KBM-7 (cell line): ENCODE results near the gene RCAN1.
A peak's percentile ranks its signal among the peaks of the same experiment; 100 is the strongest.

ENCODE experiments used
- DNase-seq: peaks from one replicate; pipeline ENCODE4 v3.0.0-alpha.2; 2015
- in situ Hi-C: fragments of 300-500 bp; cut with MboI; formaldehyde crosslinking; loops from 2 replicates; pipeline ENCODE4 v1.14.3; 2020; ENCODE audit warnings: low sequenced_read_pairs, low pct_unique_long_range_greater_than_20kb, mixed read lengths

RCAN1 gene

DNA sequence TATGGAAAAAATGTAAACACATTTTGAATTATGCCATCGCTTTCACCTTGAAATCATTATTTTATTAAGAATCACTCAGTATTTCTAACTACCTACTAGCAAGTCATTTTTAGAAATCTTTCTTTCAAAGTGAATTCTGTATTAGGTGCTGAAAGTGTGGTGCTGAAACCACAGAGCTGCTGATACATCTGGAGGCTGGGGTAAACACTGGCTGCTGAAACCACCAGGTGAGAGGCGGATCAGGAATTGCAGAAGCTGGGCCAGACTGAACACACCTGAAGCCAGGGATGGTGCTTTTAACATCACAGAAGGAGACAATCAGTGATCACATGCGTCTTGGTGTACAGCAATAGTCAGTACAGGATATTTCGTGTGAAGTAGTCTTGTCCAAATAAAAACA is 60.7 kb downstream of the RCAN1 start:
- in situ Hi-C loops, result no loop called here
- no peak for DNase-seq

DNA sequence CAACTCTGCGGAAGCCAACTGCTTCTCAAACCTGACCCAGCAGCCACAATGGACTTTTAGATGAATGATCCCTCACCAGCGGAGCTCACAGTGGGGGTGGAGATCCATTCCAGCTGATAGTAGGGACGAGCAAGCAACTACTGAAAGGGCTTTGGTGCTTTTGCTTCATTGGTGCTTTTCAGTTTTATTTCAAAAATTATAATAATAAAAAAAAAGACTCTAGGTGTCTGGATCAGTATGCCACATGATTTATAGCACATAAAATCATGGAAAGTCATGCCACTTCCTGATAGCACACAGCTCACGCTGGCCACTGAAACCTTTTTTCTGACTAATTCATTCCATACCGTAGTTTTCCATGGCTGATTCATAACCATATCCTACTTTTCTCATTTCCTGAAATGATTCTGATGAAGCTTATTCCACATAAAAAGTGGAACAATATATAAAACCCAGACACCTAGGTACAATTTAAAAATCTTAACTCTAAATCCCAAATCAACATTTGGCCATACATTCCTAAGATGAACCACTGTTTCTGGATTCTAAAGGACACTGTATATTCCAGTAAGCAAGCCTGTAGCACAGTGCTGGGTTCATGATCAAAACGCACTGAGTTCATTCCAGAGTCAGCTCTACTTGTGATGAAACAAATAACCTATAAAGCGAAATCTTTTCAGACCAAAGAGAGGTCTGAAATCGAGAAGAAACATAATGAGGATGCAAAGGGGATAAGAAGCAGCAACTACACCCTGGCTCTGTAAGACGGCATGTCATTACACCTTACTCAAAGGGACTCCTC is 61.6 kb downstream of the RCAN1 start:
- no peak for DNase-seq
- in situ Hi-C loops, result no loop called here

DNA sequence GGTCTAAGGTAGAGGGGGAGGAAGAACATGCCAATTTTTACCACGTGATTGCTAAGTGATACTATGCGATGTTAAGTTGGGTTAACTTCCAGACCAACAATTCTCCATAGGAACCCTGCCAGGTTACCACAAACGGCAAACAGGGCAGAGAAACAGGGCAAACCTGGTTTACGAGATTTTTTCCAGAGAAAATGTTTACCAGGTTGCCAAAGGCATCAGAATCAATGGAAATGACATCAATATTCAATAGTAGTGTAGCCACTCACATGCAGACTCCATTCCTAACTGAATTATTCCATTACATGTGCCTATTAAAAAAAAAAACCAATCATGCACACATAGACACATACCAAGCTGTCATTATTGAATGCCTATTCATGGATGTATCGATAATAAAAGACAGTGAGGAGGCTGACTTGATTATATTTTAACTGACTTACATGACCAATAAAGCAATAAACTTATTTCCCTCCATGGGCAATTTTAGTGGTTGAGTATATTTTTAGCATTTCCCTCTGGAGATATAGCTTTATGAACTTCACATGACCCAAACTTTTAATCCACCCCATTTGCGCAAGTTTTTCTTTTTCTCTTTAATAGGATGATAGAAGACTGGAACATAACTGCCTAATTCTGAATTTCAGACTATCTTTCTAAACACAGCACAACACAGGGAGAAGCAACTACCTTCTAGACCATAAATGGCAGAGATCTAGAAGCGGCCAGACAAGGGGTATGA is 62.4 kb downstream of the RCAN1 start:
- DNase-seq, result no peak
- in situ Hi-C loops, result no loop called here

DNA sequence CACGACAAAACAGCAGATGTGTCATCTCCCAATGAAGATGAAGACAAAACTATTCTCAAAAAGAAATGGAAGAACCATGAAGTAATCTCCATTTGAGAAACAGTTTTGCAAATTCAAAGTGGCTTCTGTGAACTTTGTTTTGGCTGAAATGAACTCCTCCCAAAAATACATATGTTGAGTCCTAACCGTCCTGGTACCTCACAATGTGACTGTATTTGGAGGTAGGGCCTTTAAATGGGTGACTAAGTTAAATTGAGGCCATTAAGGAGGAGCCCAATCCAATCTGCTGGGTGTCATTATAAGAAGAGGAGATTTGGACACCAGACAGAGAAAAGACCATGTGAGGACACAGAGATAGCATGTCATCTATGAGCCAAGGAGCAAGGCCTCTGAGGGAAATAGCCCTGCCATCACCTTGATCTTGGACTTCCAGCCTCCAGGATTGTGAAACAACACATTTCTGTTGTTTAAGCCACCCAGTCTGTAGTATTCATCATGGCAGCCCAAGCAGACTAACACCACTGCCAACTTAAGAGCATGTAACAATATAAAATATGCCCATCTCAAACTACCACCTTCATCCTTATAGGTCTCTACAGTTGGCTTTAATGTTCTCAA is 64.6 kb downstream of the RCAN1 start:
- in situ Hi-C loops, result no loop called here

DNA sequence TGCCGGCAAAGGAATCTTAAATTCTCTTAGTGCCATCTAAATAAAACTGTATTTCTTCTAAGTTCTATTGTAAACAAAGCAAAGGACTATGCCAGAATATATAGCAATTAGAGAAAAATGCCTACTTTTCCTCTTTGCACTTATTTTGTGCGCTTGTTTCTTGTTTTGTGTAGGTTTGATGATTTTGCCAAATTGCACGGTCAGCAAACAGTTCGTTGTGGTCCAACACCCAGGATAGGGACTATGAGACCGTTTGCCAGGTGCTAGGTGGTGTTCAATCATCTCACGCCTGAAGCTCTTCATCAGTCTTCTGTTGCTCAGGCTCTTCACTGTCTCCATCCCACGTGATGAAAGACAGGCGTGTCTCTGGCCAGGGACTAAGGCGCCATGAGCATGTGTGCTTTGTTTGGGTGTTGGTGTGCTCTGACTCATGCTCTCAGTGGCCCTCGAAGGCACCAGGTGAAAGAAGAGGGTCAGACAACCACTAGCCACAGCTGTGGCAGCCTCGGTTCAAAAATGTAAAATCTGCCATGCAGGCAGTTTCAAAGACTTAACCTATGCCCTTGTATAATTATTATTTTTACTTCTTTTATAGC is 66.0 kb downstream of the RCAN1 start:
- in situ Hi-C loops, result no loop called here
- DNase-seq, result no peak

More for the DNA sequence above, 64.6 kb downstream of the RCAN1 start:
- DNase-seq, result no peak

DNA sequence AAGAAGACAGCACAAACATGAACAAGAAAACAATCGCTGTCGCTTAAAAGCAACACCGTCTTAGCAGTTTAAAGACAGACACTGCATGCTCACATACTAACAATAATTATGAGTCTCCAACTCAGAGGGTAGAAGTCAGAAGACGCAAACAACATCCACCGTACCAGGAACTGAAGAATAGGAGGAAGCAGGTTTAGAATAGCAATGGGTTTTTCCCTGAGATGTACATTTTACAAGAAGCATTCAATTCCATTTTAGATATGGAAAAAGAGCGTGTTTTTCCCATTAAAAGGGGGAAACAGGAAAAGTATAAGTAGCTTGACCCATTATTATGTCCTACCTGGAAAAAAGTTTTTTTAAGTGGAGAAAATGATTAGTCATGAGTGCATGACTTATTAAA is 68.4 kb downstream of the RCAN1 start:
- in situ Hi-C loops, result no loop called here

DNA sequence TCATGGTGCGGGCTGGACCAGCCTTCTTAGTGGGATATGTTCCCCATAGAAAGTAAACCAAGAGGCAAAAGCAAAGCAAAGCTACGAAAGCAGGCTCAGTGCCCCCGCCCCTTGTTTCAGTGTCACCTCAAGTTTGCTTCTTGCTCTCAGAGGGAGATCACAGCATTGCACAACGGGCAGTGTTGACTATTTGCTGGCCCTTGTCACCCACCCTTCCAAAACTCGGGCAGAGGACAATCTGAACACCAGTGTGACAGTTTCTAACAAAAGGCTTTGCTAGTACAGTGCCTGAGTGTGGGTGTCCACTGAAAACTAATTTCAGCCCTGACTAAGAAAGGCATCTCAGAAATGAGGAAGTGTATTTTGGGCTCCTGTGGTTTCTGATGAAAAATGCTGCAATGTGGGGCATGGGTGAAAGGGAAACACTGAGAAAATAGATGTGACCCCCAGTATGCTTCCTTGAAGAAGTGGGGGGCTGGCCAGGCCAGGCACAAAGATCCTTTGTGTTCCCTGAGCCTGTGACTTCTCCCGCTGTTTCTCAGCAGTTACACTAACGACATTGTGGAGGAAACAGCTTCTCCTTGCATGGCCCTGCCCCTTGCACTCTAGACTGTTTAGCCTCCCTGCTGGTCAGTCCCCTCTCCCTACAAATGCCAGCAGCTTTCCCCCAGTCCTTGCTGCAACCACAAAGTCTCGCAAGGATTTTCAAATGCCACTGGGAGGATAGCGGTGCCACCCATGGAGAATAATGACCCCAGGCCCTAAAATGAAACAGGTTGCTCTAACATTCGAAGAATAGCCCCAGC is 69.6 kb downstream of the RCAN1 start:
- peak; percentile 84 for DNase-seq
- in situ Hi-C loops, result no loop called here

More for the DNA sequence above, 68.4 kb downstream of the RCAN1 start:
- no peak for DNase-seq

DNA sequence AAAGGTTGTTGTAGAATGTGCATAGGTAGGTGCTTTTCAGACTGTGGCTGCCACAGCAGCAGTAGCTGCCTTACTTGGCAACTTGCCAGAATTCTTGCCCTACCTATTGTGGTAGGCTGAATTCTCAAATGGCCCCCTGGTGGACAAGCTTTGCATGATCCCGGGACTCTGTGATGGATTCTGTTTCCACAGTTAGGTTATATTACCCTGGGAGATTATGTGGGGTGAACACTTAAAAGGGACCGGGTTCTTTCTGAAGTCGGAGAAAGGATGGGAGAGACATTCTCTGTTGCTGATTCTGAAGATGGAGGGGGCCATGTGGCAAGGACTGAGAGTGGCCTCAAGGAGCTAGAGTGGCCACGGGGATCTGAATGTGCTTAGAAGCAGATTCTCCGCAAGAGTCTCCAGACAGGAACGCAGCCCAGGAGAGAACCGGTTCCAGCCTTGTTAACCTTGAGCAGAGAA is 70.8 kb downstream of the RCAN1 start:
- in situ Hi-C loops, result no loop called here
- peak; percentile 77 for DNase-seq

DNA sequence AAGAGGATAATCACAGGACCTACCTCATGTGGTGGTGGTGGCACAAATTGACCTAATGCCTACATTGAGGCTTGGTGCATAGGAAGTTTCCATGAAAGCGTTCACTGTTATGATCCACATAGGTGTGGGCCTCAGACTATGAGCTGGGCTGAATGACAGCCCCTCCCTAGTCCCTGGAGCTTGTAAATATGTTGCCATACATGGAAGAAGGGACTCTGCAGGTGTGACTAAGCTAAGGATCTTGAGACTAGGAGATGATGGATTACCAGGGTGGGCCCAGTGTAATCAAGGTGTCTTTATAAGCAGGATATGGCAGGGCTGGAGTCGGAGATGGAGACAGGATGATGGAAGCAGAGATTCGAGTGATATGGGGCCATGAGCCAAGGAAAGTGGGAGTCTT is 71.9 kb downstream of the RCAN1 start:
- DNase-seq, result no peak
- in situ Hi-C loops, result no loop called here

DNA sequence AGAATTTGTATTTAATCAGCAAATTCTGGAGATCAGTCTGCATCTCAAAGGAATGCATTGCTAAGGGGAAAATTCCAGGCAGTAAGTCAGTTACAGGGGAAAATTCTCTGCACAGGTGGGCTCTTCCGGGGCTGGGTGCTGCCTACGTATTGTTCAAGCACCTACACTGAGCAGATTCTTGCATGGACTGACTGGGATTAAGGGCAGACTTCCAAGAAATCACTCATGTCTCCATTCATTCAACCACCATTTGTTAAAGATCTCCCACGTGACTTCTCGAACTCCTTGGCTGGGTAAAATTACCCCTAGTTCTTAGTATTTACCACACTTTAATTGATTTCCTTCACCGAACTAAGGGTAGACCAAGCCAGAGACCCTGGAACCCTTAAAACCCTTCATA is 74.7 kb downstream of the RCAN1 start:
- in situ Hi-C loops, result no loop called here
- no peak for DNase-seq

DNA sequence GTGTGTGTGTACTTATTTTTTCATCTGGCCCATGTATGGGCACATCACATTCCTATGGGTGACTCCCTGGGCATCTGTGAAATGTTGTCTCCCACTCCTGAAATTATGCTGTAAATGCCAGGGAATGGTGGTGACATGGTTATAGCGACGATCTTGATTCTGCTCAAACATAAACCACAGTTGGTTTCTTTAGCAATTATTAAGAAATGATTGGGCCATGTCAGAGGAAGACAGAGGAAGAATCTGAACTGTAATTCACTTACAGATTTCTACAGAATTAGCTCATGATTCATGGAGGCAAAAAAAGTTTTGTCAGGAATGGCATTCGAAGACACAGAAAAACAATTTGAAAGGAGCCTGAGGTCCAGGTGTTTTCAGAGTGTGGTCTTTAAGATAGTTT is 77.1 kb downstream of the RCAN1 start:
- in situ Hi-C loops, result no loop called here
- no peak for DNase-seq

DNA sequence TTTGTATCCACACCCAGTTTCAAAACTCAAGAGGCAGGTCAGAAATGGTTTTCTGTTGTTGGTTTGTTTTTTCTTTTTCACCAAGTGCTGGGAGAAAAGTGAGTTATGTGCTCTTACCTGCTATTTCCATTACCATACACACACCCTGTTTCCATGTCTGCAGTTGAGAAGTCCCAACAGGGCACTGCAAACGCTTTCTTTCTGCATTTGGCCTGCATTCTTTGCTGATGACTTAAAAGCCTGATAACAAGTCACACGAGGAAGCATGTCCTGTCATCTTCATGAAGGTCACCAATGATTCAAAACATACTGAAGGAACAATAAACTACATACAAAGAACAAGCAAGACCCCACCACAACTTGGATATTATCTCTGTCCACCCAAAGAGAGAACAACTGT is 78.1 kb downstream of the RCAN1 start:
- in situ Hi-C loops, result no loop called here
- no peak for DNase-seq

DNA sequence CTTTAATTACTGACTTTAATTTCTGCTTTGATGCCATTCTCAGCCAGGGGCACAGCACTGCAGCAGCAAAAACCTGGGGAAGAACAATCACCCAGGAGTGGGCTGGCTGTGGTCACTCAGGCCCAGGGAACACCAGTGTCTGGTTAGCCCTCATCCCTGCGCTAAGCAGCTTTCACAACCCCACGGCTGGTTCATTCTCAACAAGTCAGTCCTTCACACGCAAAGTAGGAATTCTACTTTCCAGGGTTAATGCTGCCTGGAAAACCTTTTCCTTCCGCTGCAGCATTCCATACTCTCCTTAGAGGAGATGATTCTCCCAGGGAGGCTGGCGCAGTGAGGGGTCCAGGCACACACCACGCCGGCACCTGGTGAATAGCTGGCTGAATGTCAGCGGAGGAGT is 78.6 kb downstream of the RCAN1 start:
- DNase-seq, result no peak
- in situ Hi-C loops, result no loop called here

DNA sequence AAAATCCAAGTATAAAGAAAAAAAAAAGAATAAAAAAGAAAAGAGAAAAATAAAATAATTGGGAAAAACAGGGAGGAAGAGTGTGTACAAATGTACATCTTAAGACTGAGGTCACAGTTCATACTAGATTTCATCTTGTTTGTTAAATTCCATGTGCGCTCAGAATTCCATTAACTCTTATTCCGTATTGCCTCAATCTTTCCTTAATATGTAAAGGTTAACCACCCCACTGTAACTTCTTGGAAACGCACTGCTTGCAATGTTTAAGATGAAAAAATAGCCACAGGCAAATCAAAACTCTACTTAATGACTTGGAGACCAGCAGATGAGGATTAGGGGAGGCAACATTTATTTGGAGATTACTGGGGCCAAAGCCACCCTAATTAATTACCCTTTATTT is 79.0 kb downstream of the RCAN1 start:
- in situ Hi-C loops, result no loop called here
- DNase-seq, result no peak

DNA sequence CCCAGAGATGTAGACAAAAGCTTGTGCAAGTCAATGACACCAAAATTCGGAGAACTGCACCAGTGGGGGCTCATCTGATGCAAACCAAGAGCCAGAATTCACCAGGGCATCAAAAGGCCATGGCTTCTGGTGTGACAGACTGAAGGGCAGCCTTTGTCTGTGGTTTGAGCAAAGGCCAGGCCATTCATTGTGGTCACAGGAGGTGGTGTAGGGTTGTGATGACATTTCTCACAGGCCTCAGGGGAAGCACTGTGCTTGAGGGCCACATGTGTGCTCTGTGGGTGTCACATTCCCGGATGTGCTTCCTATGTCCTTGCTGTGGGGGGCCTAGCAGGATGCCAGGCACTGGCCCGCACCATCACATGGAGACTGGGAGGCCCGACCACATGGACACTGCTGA is 80.4 kb downstream of the RCAN1 start:
- in situ Hi-C loops, result no loop called here

DNA sequence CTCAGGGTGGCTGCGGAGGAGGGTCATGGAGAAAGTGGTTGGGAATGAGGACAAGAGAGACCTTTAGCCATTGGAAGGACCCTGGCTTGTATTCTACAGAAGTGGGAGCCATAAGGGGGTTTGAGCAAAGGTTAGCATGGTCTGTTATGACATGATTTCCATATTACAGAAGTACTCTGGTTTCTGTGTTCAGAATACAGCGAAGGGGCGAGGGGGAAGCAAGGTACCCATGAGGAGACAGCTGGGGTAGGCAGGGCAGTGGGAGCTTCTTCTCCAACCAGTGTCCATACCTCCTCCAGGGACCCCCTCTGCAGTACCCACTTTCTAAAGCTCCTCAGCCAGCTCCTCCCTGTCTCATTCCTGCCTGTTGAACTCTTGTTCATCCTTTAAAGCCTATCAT is 81.0 kb downstream of the RCAN1 start:
- no peak for DNase-seq
- in situ Hi-C loops, result no loop called here

More for the DNA sequence above, 80.4 kb downstream of the RCAN1 start:
- no peak for DNase-seq

DNA sequence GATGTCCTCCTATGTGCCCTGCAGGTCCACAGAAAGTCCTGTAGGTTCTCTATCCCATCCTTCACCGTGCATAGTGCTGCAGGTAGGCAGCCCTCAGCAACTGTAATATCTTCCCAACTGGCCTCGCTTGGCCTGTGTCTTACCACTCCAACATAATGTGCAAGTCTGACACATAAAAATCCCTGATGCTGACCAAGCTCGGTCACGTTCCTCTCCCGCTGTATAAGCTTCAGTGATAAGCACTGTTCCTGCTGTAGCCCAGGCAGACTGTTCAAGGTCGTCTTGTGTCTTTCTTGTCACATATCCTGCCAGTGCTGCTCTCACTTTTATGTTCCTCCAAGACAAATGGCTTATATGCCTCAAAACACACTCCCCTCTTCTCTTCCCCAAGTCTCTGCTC is 83.5 kb downstream of the RCAN1 start:
- in situ Hi-C loops, result no loop called here
- no peak for DNase-seq

DNA sequence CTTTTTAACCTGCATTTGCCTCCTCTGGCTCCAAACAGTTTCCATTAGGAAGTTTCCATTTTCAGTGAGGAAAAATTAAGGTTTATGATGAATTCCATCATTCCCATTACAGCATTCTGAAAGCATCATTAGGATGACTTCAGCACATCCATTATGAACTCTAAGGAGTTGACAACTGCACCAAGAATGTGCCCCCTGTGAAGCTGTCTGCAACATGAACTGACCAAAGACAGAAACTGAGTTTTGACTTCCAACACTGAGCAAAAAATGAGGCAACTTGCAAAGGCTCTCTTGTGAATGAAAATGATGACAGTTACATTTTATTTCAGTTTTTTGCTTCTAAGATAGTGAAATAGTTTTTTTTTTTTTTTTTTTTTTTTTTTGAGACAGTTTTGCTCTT is 84.7 kb downstream of the RCAN1 start:
- no peak for DNase-seq
- in situ Hi-C loops, result no loop called here

DNA sequence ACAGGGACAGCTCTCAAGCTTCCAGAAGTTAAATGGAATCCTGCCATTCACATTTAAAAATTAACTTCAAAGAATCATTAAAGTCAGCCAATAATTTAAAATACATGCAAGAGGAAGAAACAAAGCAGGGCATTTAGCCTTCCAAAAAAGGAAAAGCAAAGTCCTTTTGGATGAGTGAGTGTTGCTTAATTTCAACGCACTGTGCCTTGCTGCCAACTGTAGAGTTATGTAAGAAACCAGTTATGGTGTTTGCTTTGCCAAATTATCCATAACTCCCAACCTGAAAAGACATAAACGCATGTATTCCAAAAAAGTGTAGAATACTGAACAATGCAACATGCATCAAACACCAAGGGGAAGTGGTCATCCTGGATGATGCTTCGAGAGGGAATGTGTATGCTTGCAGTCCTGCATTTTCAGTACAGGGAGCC is 86.8 kb downstream of the RCAN1 start:
- DNase-seq, result no peak
- in situ Hi-C loops, result no loop called here
